Neural cell (in vitro differentiated cells): Measurements from ENCODE around the gene GALNT2. TPM values are rescaled to one million over a fixed set of nuclear protein-coding genes. Genes with fewer than 3 reads are reported as not detected.

Experiments
- H2AFZ ChIP-seq: fragments of 200-600, 300-800 bp; sonication (generic), shearing (Covaris generic); 2 replicates; pipeline ENCODE4 v1.6.0; 2014; ENCODE audit warnings: low read depth, mild to moderate bottlenecking, antibody characterized with exemption, low read length, moderate library complexity
- H3F3A ChIP-seq: fragments of 200-600 bp; shearing (Covaris generic); 2 replicates; pipeline ENCODE4 v1.6.1; 2016; ENCODE audit warnings: mild to moderate bottlenecking, moderate library complexity, mixed read lengths, antibody characterized with exemption, low read length; ENCODE audit not compliant: insufficient read depth, poor library complexity, severe bottlenecking
- H3K27ac ChIP-seq: fragments of 200-600, 300-800 bp; sonication (generic), shearing (Covaris generic); 2 replicates; pipeline ENCODE4 v1.5.1; 2014; ENCODE audit warnings: mild to moderate bottlenecking, low read length, moderate library complexity
- H3K27me3 ChIP-seq: fragments of 300-800, 200-600 bp; sonication (generic), shearing (Covaris generic); 2 replicates; pipeline ENCODE4 v1.6.0; 2014; ENCODE audit warnings: mild to moderate bottlenecking, low read depth, low read length, moderate library complexity; ENCODE audit not compliant: insufficient read depth
- H3K36me3 ChIP-seq: fragments of 300-800, 200-600 bp; sonication (generic), shearing (Covaris generic); 2 replicates; pipeline ENCODE4 v1.5.1; 2014; ENCODE audit warnings: mild to moderate bottlenecking, antibody characterized with exemption, low read length, moderate library complexity; ENCODE audit not compliant: insufficient read depth
- H3K4me2 ChIP-seq: fragments of 300-800, 200-600 bp; sonication (generic), shearing (Covaris generic); 2 replicates; pipeline ENCODE4 v1.6.0; 2014; ENCODE audit warnings: mild to moderate bottlenecking, low read length
- H3K4me3 ChIP-seq: fragments of 300-800, 200-600 bp; sonication (generic), shearing (Covaris generic); 2 replicates; pipeline ENCODE4 v1.5.1; 2014; ENCODE audit warnings: mild to moderate bottlenecking, low read length, moderate library complexity
- H3K79me2 ChIP-seq: fragments of 200-600 bp; shearing (Covaris generic); replicated peaks from 2 replicates; pipeline ENCODE4 v1.6.0; 2014; ENCODE audit warnings: mild to moderate bottlenecking, low read length, moderate library complexity; ENCODE audit not compliant: insufficient read depth
- H3K9ac ChIP-seq: fragments of 300-800, 200-600 bp; sonication (generic), shearing (Covaris generic); 2 replicates; pipeline ENCODE4 v1.6.1; 2016; ENCODE audit warnings: mild to moderate bottlenecking, low read length, mixed read lengths
- H3K9me2 ChIP-seq: fragments of 200-600 bp; shearing (Covaris generic); 2 replicates; pipeline ENCODE4 v1.6.1; 2016; ENCODE audit warnings: mild to moderate bottlenecking, low read length, mixed read lengths; ENCODE audit not compliant: insufficient read depth
- H3K9me3 ChIP-seq: fragments of 200-600, 300-800 bp; sonication (generic), shearing (Covaris generic); 2 replicates; pipeline ENCODE4 v1.6.1; 2016; ENCODE audit warnings: mild to moderate bottlenecking, mixed run types, low read length, moderate library complexity, mixed read lengths
- H4K20me1 ChIP-seq: fragments of 200-600 bp; shearing (Covaris generic); 2 replicates; pipeline ENCODE4 v1.6.1; 2016; ENCODE audit warnings: mild to moderate bottlenecking, mixed run types; ENCODE audit not compliant: insufficient read depth
- CTCF ChIP-seq: fragments of 450-650 bp; IDR thresholded peaks from 2 replicates; pipeline ENCODE4 v1.5.1; 2014; ENCODE audit warnings: antibody characterized with exemption, mild to moderate bottlenecking, moderate library complexity; ENCODE audit not compliant: poor library complexity, severe bottlenecking
- EP300 ChIP-seq: fragments of 450-650 bp; conservative IDR thresholded peaks from 2 replicates; pipeline ENCODE4 v1.6.1; 2014; ENCODE audit warnings: antibody characterized with exemption, mild to moderate bottlenecking, moderate library complexity; ENCODE audit not compliant: poor library complexity, severe bottlenecking
- EZH2 ChIP-seq: fragments of 200-600, 300-800 bp; shearing (Covaris generic), sonication (generic); IDR thresholded peaks from 2 replicates; pipeline ENCODE4 v1.6.1; 2014; ENCODE audit warnings: antibody characterized with exemption, low read length, borderline replicate concordance, mild to moderate bottlenecking; ENCODE audit not compliant: insufficient read depth, poor library complexity, severe bottlenecking
- MXI1 ChIP-seq: fragments of 450-650 bp; conservative IDR thresholded peaks from 2 replicates; pipeline ENCODE4 v1.6.1; 2014; ENCODE audit warnings: antibody characterized with exemption, mild to moderate bottlenecking; ENCODE audit not compliant: poor library complexity, severe bottlenecking
- POLR2AphosphoS5 ChIP-seq: IDR thresholded peaks from 2 replicates; pipeline ENCODE4 v1.6.1; 2012
- RAD21 ChIP-seq: fragments of 450-650 bp; conservative IDR thresholded peaks from 2 replicates; pipeline ENCODE4 v1.6.1; 2014; ENCODE audit warnings: antibody characterized with exemption, mild to moderate bottlenecking, moderate library complexity
- SMC3 ChIP-seq: fragments of 450-650 bp; conservative IDR thresholded peaks from 2 replicates; pipeline ENCODE4 v1.6.1; 2014; ENCODE audit warnings: antibody characterized with exemption, mild to moderate bottlenecking, moderate library complexity; ENCODE audit not compliant: poor library complexity
- TAF1 ChIP-seq: IDR thresholded peaks from 2 replicates; pipeline ENCODE4 v1.6.1; 2012; ENCODE audit warnings: low read depth
- polyA plus RNA-seq: library from polyadenylated mRNA; depleted of rRNA; stranded (reverse); fragments of >200 nt; gene quantifications from 2 replicates; pipeline ENCODE4 v1.2.3, GENCODE V29; 2014
- TF ChIP-seq, protein P1 (sequence below): IDR thresholded peaks from 2 replicates; pipeline ENCODE4 v1.6.1; 2012; ENCODE audit warnings: borderline replicate concordance

The GALNT2 gene
- polyA plus RNA-seq, 1 donor from 2014 or later, result 38.8 TPM

- Histone ChIP-seq H3K4me2 (no peak overlapping the region), H3K27me3 (no peaks in the 10 kb centered on the region), H3K9me2 (no peaks in the 10 kb centered on the region), H3K27ac (no peak overlapping the region), H3K79me2 (peaks cover 10% of the 10 kb centered on the region), H3K4me3 (no peak overlapping the region), H4K20me1 (no peaks in the 10 kb centered on the region), H3K36me3 (no peaks in the 10 kb centered on the region), H3K9ac (no peak overlapping the region), H3F3A (no peaks in the 10 kb centered on the region), H3K9me3 (no peaks in the 10 kb centered on the region), H2AFZ (no peak overlapping the region)
- no peak for TF ChIP-seq MXI1
- no peak for TF ChIP-seq SMC3
- no peak for TF ChIP-seq TAF1
These were observed 61.7 kb downstream of the GALNT2 start for GRCh38 chr1:230128569-230129285.

DNA sequence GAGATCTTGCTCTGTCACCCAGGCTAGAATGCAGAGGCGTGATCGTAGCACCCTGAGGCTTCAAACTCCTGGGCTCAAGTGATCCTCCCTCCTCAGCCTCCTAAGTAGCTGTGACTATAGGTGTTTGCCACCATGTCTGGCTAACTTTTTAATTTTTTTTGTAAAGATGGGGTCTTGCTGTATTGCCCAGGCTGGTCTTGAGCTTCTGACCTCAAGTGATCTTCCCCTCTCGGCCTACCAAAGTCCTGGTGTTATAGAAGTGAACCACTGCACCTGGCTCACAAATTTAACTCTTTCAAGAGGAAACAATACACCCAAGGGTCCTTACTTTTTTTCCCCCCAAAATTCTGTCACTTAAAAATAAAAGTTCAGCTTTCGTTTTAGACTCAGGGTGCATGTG is 62.3 kb downstream of the GALNT2 start:
- H4K20me1 ChIP-seq, result no peaks in the 10 kb centered on the region
- TF ChIP-seq SMC3 (no peak), POLR2AphosphoS5 (no peak), CTCF (no peak), EP300 (no peak), EZH2 (no peak), TAF1 (no peak), MXI1 (no peak), RAD21 (no peak)
- TF ChIP-seq, protein P1, sequence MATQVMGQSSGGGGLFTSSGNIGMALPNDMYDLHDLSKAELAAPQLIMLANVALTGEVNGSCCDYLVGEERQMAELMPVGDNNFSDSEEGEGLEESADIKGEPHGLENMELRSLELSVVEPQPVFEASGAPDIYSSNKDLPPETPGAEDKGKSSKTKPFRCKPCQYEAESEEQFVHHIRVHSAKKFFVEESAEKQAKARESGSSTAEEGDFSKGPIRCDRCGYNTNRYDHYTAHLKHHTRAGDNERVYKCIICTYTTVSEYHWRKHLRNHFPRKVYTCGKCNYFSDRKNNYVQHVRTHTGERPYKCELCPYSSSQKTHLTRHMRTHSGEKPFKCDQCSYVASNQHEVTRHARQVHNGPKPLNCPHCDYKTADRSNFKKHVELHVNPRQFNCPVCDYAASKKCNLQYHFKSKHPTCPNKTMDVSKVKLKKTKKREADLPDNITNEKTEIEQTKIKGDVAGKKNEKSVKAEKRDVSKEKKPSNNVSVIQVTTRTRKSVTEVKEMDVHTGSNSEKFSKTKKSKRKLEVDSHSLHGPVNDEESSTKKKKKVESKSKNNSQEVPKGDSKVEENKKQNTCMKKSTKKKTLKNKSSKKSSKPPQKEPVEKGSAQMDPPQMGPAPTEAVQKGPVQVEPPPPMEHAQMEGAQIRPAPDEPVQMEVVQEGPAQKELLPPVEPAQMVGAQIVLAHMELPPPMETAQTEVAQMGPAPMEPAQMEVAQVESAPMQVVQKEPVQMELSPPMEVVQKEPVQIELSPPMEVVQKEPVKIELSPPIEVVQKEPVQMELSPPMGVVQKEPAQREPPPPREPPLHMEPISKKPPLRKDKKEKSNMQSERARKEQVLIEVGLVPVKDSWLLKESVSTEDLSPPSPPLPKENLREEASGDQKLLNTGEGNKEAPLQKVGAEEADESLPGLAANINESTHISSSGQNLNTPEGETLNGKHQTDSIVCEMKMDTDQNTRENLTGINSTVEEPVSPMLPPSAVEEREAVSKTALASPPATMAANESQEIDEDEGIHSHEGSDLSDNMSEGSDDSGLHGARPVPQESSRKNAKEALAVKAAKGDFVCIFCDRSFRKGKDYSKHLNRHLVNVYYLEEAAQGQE, result no peak
- H3K27me3 ChIP-seq, result no peaks in the 10 kb centered on the region
- no peak overlapping the region for H3K9ac ChIP-seq
- no peaks in the 10 kb centered on the region for H3K9me3 ChIP-seq
- no peaks in the 10 kb centered on the region for H3F3A ChIP-seq
- H3K27ac ChIP-seq, result no peak overlapping the region
- H3K4me2 ChIP-seq, result no peak overlapping the region
- H3K36me3 ChIP-seq, result no peaks in the 10 kb centered on the region
- no peak overlapping the region for H2AFZ ChIP-seq
- H3K79me2 ChIP-seq, result peaks cover 5% of the 10 kb centered on the region
- no peaks in the 10 kb centered on the region for H3K9me2 ChIP-seq
- H3K4me3 ChIP-seq, result no peak overlapping the region
